ENCODE results near the gene YIPF4.
"Not testable (repeated sequence)": the region's sequence is repeated elsewhere in the genome, so short reads cannot be mapped to it uniquely, and the experiment has no call there.

The YIPF4 gene

GRCh38 chr2:32357318-32358110 is 79.8 kb downstream of the YIPF4 start:
- no peak for FAIRE-seq
- DNase-seq (ENCODE audit: insufficient read length) = peak; percentile 42
- TF ChIP-seq TAF1 (IDR thresholded peaks at IDR 0.05; ENCODE audit: borderline replicate concordance, low read depth, low read length) = no peak

- DNase-seq (ENCODE audit: insufficient read length) (no peak), FAIRE-seq (no peak)
- TF ChIP-seq POLR2A (IDR thresholded peaks at IDR 0.05; ENCODE audit: low read depth, low read length) (no peak), TAF1 (IDR thresholded peaks at IDR 0.05; ENCODE audit: borderline replicate concordance, low read depth, low read length) (no peak), POLR2AphosphoS5 (IDR thresholded peaks at IDR 0.05; ENCODE audit: low read depth, low read length) (no peak)
Measured at GRCh38 chr2:32358111-32358482, 80.4 kb downstream of the YIPF4 start.

- FAIRE-seq = peak; percentile 61
- TF ChIP-seq POLR2AphosphoS5 (IDR thresholded peaks at IDR 0.05; ENCODE audit: low read depth, low read length) (no peak), TAF1 (IDR thresholded peaks at IDR 0.05; ENCODE audit: borderline replicate concordance, low read depth, low read length) (no peak), POLR2A (IDR thresholded peaks at IDR 0.05; ENCODE audit: low read depth, low read length) (no peak)
Measured at GRCh38 chr2:32360416-32360815, 82.7 kb downstream of the YIPF4 start.

GRCh38 chr2:32362997-32363396 is 85.3 kb downstream of the YIPF4 start:
- not testable (repeated sequence) for FAIRE-seq; DNase-seq (ENCODE audit: insufficient read length)

More at GRCh38 chr2:32360416-32360815, 82.7 kb downstream of the YIPF4 start:
- DNase-seq (ENCODE audit: insufficient read length) = no peak

- DNase-seq (ENCODE audit: insufficient read length) = no peak
- TF ChIP-seq POLR2A (IDR thresholded peaks at IDR 0.05; ENCODE audit: low read depth, low read length) (no peak), POLR2AphosphoS5 (IDR thresholded peaks at IDR 0.05; ENCODE audit: low read depth, low read length) (no peak), TAF1 (IDR thresholded peaks at IDR 0.05; ENCODE audit: borderline replicate concordance, low read depth, low read length) (no peak)
- peak; percentile 36 for FAIRE-seq
Measured at GRCh38 chr2:32363597-32363996, 85.9 kb downstream of the YIPF4 start.

- DNase-seq (ENCODE audit: insufficient read length); FAIRE-seq: not testable (repeated sequence)
Measured at GRCh38 chr2:32364290-32364689, 86.6 kb downstream of the YIPF4 start.

GRCh38 chr2:32365679-32366078 is 88.0 kb downstream of the YIPF4 start:
- FAIRE-seq; DNase-seq (ENCODE audit: insufficient read length): not testable (repeated sequence)
